Liver (tissue), 3 donors: ENCODE data around the gene YEATS2.

ENCODE experiments used
- ATF3 ChIP-seq: IDR thresholded peaks from 2 replicates; pipeline ENCODE4 v1.6.1; 2016; ENCODE audit warnings: antibody characterized with exemption
- CTCF ChIP-seq: fragments of 150-350 bp; IDR thresholded peaks from 2 replicates; pipeline ENCODE4 v1.5.1; 2017; ENCODE audit warnings: improper control_type of control experiment, low read depth, low read length; ENCODE audit not compliant: missing input control
- donor health status: healthy.
- donor health status: healthy.

- TF ChIP-seq CTCF (no peak), ATF3 (no peak)
Observed at GRCh38 chr3:183815951-183816475, 118.4 kb downstream of the YEATS2 start.
